C4-2B (cell line): ENCODE data around the gene MSI2.

Experiments used
- CTCF ChIP-seq: fragments of 450-650 bp; conservative IDR thresholded peaks from 2 replicates; pipeline ENCODE4 v1.5.1; 2017; ENCODE audit warnings: mild to moderate bottlenecking
- ZFX ChIP-seq: fragments of 450-650 bp; IDR thresholded peaks from 2 replicates; pipeline ENCODE4 v1.6.1; 2017

GRCh38 chr17:57279432-57279831 is 23.1 kb downstream of the MSI2 start:
- TF ChIP-seq ZFX (no peak), CTCF (no peak)
